Measurements from ENCODE around the gene IER3IP1. TPM values are rescaled to one million over a fixed set of nuclear protein-coding genes. Genes with fewer than 3 reads are reported as not detected.
"Not testable (repeated sequence)": the region's sequence is repeated elsewhere in the genome, so short reads cannot be mapped to it uniquely, and the experiment has no call there.

The IER3IP1 gene
- 13.3 and 14.2 TPM in 2 replicates for total RNA-seq

GRCh38 chr18:47175898-47176575 lies at the start of gene IER3IP1:
IER3IP1 (minus strand) TSS chr18:47176364; CDS start chr18:47176277, 87 bp downstream.
- Mint-ChIP-seq H3K4me3 (ENCODE audit: low read depth) (no peak within 1 kb of the TSS), H3K27ac (peak within 1 kb of the TSS; percentile 71), H3K36me3 (ENCODE audit: low read depth) (peaks cover 9% of the 10 kb centered on the region), H3K4me1 (ENCODE audit: low read depth) (no peaks in the 10 kb centered on the region), H3K9me3 (no peaks in the 10 kb centered on the region), H3K27me3 (ENCODE audit: low read depth) (no peaks in the 10 kb centered on the region)
- intact Hi-C loops (cut with micrococcal nuclease) = loop anchor here (1.0 kb wide), 2 partner anchors 26 to 56 kb away; partner anchors contain the start of gene HDHD2
- peak; percentile 83 for DNase-seq (ENCODE audit: low spot score)

GRCh38 chr18:47215554-47216138 lies 39.5 kb upstream of the IER3IP1 start:
- Mint-ChIP-seq H3K27ac (no peak overlapping the region), H3K4me1 (ENCODE audit: low read depth) (no peaks in the 10 kb centered on the region), H3K27me3 (ENCODE audit: low read depth) (peaks cover 50% of the 10 kb centered on the region), H3K4me3 (ENCODE audit: low read depth) (no peak overlapping the region), H3K36me3 (ENCODE audit: low read depth) (no peaks in the 10 kb centered on the region), H3K9me3 (no peaks in the 10 kb centered on the region)
- intact Hi-C loops (cut with micrococcal nuclease) = loop anchor here (1.0 kb wide), 1 partner anchor 534 kb away; no protein-coding TSS in a partner anchor
- DNase-seq (ENCODE audit: low spot score) = no peak

- H3K4me1 Mint-ChIP-seq (ENCODE audit: low read depth) = no peaks in the 10 kb centered on the region
- no peak for DNase-seq (ENCODE audit: low spot score)
- no peaks in the 10 kb centered on the region for H3K36me3 Mint-ChIP-seq (ENCODE audit: low read depth)
- no peaks in the 10 kb centered on the region for H3K9me3 Mint-ChIP-seq
- H3K27me3 Mint-ChIP-seq (ENCODE audit: low read depth) = peaks cover 48% of the 10 kb centered on the region
- intact Hi-C loops (cut with micrococcal nuclease) = loop anchor here (5.0 kb wide), 1 partner anchor 157 kb away; no protein-coding TSS in a partner anchor
- no peak overlapping the region for H3K27ac Mint-ChIP-seq
- no peak overlapping the region for H3K4me3 Mint-ChIP-seq (ENCODE audit: low read depth)
Measured at GRCh38 chr18:47209171-47209570, 33.0 kb upstream of the IER3IP1 start.

- Mint-ChIP-seq H3K27ac (no peak overlapping the region), H3K36me3 (ENCODE audit: low read depth) (no peaks in the 10 kb centered on the region), H3K4me3 (ENCODE audit: low read depth) (no peak overlapping the region), H3K27me3 (ENCODE audit: low read depth) (peaks cover 42% of the 10 kb centered on the region), H3K9me3 (no peaks in the 10 kb centered on the region), H3K4me1 (ENCODE audit: low read depth) (no peaks in the 10 kb centered on the region)
- intact Hi-C loops (cut with micrococcal nuclease) = loop anchor here (5.0 kb wide), 1 partner anchor 155 kb away; no protein-coding TSS in a partner anchor
- no peak for DNase-seq (ENCODE audit: low spot score)
Measured at GRCh38 chr18:47206945-47207637, 30.9 kb upstream of the IER3IP1 start.

GRCh38 chr18:47204908-47205522 lies 28.9 kb upstream of the IER3IP1 start:
- DNase-seq (ENCODE audit: low spot score) = no peak
- intact Hi-C loops (cut with micrococcal nuclease) = loop anchor here (1.0 to 5.0 kb wide), 2 partner anchors 105 to 153 kb away; no protein-coding TSS in a partner anchor
- no peak overlapping the region for H3K27ac Mint-ChIP-seq
- H3K9me3 Mint-ChIP-seq = no peaks in the 10 kb centered on the region
- no peaks in the 10 kb centered on the region for H3K36me3 Mint-ChIP-seq (ENCODE audit: low read depth)
- H3K27me3 Mint-ChIP-seq (ENCODE audit: low read depth) = peaks cover 36% of the 10 kb centered on the region
- no peak overlapping the region for H3K4me3 Mint-ChIP-seq (ENCODE audit: low read depth)
- H3K4me1 Mint-ChIP-seq (ENCODE audit: low read depth) = no peaks in the 10 kb centered on the region

GRCh38 chr18:47203626-47204464 lies 27.7 kb upstream of the IER3IP1 start:
- Mint-ChIP-seq H3K27ac (no peak overlapping the region), H3K4me3 (ENCODE audit: low read depth) (no peak overlapping the region), H3K36me3 (ENCODE audit: low read depth) (no peaks in the 10 kb centered on the region), H3K27me3 (ENCODE audit: low read depth) (peaks cover 29% of the 10 kb centered on the region), H3K9me3 (no peaks in the 10 kb centered on the region), H3K4me1 (ENCODE audit: low read depth) (no peaks in the 10 kb centered on the region)
- DNase-seq (ENCODE audit: low spot score) = no peak
- intact Hi-C loops (cut with micrococcal nuclease) = no loop called here

GRCh38 chr18:47195961-47196360 lies 19.8 kb upstream of the IER3IP1 start:
- peaks cover 23% of the 10 kb centered on the region for H3K27me3 Mint-ChIP-seq (ENCODE audit: low read depth)
- H3K9me3 Mint-ChIP-seq; H3K4me3 Mint-ChIP-seq (ENCODE audit: low read depth); intact Hi-C loops (cut with micrococcal nuclease); DNase-seq (ENCODE audit: low spot score); H3K36me3 Mint-ChIP-seq (ENCODE audit: low read depth); H3K4me1 Mint-ChIP-seq (ENCODE audit: low read depth); H3K27ac Mint-ChIP-seq: not testable (repeated sequence)

- no peaks in the 10 kb centered on the region for H3K36me3 Mint-ChIP-seq (ENCODE audit: low read depth)
- no peaks in the 10 kb centered on the region for H3K9me3 Mint-ChIP-seq
- no peak overlapping the region for H3K4me3 Mint-ChIP-seq (ENCODE audit: low read depth)
- no peak overlapping the region for H3K27ac Mint-ChIP-seq
- intact Hi-C loops (cut with micrococcal nuclease) = no loop called here
- DNase-seq (ENCODE audit: low spot score) = no peak
- H3K4me1 Mint-ChIP-seq (ENCODE audit: low read depth) = no peaks in the 10 kb centered on the region
- H3K27me3 Mint-ChIP-seq (ENCODE audit: low read depth) = peaks cover 9% of the 10 kb centered on the region
Measured at GRCh38 chr18:47191961-47192360, 15.8 kb upstream of the IER3IP1 start.

GRCh38 chr18:47187721-47188120 lies 11.6 kb upstream of the IER3IP1 start:
- Mint-ChIP-seq H3K36me3 (ENCODE audit: low read depth) (no peaks in the 10 kb centered on the region), H3K4me1 (ENCODE audit: low read depth) (no peaks in the 10 kb centered on the region), H3K4me3 (ENCODE audit: low read depth) (no peak overlapping the region), H3K9me3 (peaks cover 26% of the 10 kb centered on the region), H3K27me3 (ENCODE audit: low read depth) (no peaks in the 10 kb centered on the region), H3K27ac (no peak overlapping the region)
- DNase-seq (ENCODE audit: low spot score) = no peak
- intact Hi-C loops (cut with micrococcal nuclease) = no loop called here

- no peaks in the 10 kb centered on the region for H3K36me3 Mint-ChIP-seq (ENCODE audit: low read depth)
- H3K9me3 Mint-ChIP-seq = peaks cover 26% of the 10 kb centered on the region
- H3K27ac Mint-ChIP-seq = no peak overlapping the region
- H3K4me3 Mint-ChIP-seq (ENCODE audit: low read depth) = no peak overlapping the region
- H3K27me3 Mint-ChIP-seq (ENCODE audit: low read depth) = no peaks in the 10 kb centered on the region
- intact Hi-C loops (cut with micrococcal nuclease) = no loop called here
- no peak for DNase-seq (ENCODE audit: low spot score)
- no peaks in the 10 kb centered on the region for H3K4me1 Mint-ChIP-seq (ENCODE audit: low read depth)
Measured at GRCh38 chr18:47184419-47185050, 8.4 kb upstream of the IER3IP1 start.

GRCh38 chr18:47182156-47182555 lies 6.0 kb upstream of the IER3IP1 start:
- H3K27ac Mint-ChIP-seq; intact Hi-C loops (cut with micrococcal nuclease); H3K4me1 Mint-ChIP-seq (ENCODE audit: low read depth); H3K27me3 Mint-ChIP-seq (ENCODE audit: low read depth); DNase-seq (ENCODE audit: low spot score); H3K36me3 Mint-ChIP-seq (ENCODE audit: low read depth); H3K4me3 Mint-ChIP-seq (ENCODE audit: low read depth): not testable (repeated sequence)
- H3K9me3 Mint-ChIP-seq = peaks cover 26% of the 10 kb centered on the region

GRCh38 chr18:47180765-47181164 lies 4.6 kb upstream of the IER3IP1 start:
- H3K27ac Mint-ChIP-seq = no peak overlapping the region
- H3K4me3 Mint-ChIP-seq (ENCODE audit: low read depth) = no peak overlapping the region
- H3K4me1 Mint-ChIP-seq (ENCODE audit: low read depth) = no peaks in the 10 kb centered on the region

More at GRCh38 chr18:47180765-47181164, 4.6 kb upstream of the IER3IP1 start:
- Mint-ChIP-seq H3K36me3 (ENCODE audit: low read depth) (no peaks in the 10 kb centered on the region), H3K27me3 (ENCODE audit: low read depth) (no peaks in the 10 kb centered on the region), H3K9me3 (peaks cover 22% of the 10 kb centered on the region)
- intact Hi-C loops (cut with micrococcal nuclease) = no loop called here
- DNase-seq (ENCODE audit: low spot score) = no peak
